ENCODE results near the gene ARL15. TPM values are rescaled to one million over a fixed set of nuclear protein-coding genes. Genes with fewer than 3 reads are reported as not detected.

The ARL15 gene
- total RNA-seq, 6 experiments from 2014 or later, result 9.8 to 16.0 (median 13.4) TPM

DNA sequence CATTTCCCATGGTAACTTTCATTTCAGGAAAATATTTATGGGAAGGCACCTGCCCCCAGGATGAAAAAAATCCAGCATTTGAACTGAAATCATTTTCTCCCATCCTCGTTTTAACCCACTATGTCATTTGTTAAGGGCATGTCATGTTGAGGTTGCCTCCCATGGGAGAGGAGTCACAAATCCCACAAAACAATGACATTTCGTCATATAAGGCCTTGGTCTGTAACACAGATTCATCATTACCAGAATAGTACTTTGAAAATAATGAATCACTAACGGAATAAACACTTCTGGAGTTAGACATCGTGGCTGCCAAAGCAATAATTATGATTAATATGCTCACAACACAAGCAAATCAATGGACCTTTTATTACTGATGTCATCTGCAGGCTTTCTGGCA, 475.9 kb downstream of the ARL15 start:
- Mint-ChIP-seq H3K4me1 (ENCODE audit: low read depth) (no peaks in the 10 kb centered on the region), H3K27me3 (ENCODE audit: insufficient read depth) (peaks cover 15% of the 10 kb centered on the region), H3K9me3 (peaks cover 14% of the 10 kb centered on the region), H3K36me3 (ENCODE audit: low read depth) (no peaks in the 10 kb centered on the region; the same call in 1 of the 2 replicates), H3K27ac (no peak overlapping the region), H3K4me3 (no peak overlapping the region)
- TF ChIP-seq, protein P1, sequence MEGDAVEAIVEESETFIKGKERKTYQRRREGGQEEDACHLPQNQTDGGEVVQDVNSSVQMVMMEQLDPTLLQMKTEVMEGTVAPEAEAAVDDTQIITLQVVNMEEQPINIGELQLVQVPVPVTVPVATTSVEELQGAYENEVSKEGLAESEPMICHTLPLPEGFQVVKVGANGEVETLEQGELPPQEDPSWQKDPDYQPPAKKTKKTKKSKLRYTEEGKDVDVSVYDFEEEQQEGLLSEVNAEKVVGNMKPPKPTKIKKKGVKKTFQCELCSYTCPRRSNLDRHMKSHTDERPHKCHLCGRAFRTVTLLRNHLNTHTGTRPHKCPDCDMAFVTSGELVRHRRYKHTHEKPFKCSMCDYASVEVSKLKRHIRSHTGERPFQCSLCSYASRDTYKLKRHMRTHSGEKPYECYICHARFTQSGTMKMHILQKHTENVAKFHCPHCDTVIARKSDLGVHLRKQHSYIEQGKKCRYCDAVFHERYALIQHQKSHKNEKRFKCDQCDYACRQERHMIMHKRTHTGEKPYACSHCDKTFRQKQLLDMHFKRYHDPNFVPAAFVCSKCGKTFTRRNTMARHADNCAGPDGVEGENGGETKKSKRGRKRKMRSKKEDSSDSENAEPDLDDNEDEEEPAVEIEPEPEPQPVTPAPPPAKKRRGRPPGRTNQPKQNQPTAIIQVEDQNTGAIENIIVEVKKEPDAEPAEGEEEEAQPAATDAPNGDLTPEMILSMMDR (IDR thresholded peaks at IDR 0.05), result no peak
- DNase-seq, result no peak

Small RNA genes within 50 kb of the gene (microRNA-seq; reads per million reads assigned to microRNA genes)
- gene MIR4459, result not detected
- gene MIR581, result not detected

Other genes starting within 250 kb of the ARL15 start
- gene HSPB3, start 145.1 kb upstream of the ARL15 start, total RNA-seq (2021; fragmentation: NEBNext Ultra II Directional; extraction: Animal tissue kit (Norgen Biotek cat#: 25700)), result 1 to 10 TPM; 3.3 to 9.6 (median 7.5) TPM
- 10 to 100 TPM; 32.8 to 47.3 (median 39.7) TPM for gene SNX18, start 207.2 kb upstream of the ARL15 start, total RNA-seq (2021; fragmentation: NEBNext Ultra II Directional; extraction: Animal tissue kit (Norgen Biotek cat#: 25700))

Measured in HFFc6 (cell line).